AG04449 (cell line): ENCODE measurements around the gene CPLX1.

Experiments used
- CTCF ChIA-PET: fragments of 350-600 bp; formaldehyde crosslinking; extraction: SDS; loops from one replicate; lab custom pipeline; 2021; ENCODE audit warnings: antibody characterized with exemption; lab: Yijun Ruan, JAX
- POLR2A ChIA-PET: fragments of 400-600, 350-600 bp; formaldehyde crosslinking; extraction: SDS; loops from one replicate; lab custom pipeline; 2020; ENCODE audit warnings: antibody characterized with exemption, inconsistent platforms; lab: Yijun Ruan, JAX
- DNase-seq: peaks from one replicate; pipeline ENCODE4 v3.0.0-alpha.2; 2010; ENCODE audit warnings: low read depth, low spot score
- H3K4me3 ChIP-seq: 2 replicates; pipeline ENCODE4 v1.5.1; 2011; ENCODE audit warnings: low read depth, mild to moderate bottlenecking, control low read depth, low read length
- CTCF ChIP-seq: IDR thresholded peaks from one replicate; pipeline ENCODE4 v1.5.1; 2011; ENCODE audit warnings: mild to moderate bottlenecking, moderate library complexity, low read length, control low read depth, inconsistent platforms; ENCODE audit not compliant: insufficient read depth; ENCODE audit errors: missing control alignments

Gene CPLX1

GRCh38 chr4:869776-870175 lies 43.8 kb upstream of the CPLX1 start:
- TF ChIP-seq CTCF = no peak
- POLR2A ChIA-PET = no interaction called here
- no peak overlapping the region for H3K4me3 ChIP-seq
- CTCF ChIA-PET = no interaction called here
- no peak for DNase-seq

GRCh38 chr4:868421-868820 lies 42.5 kb upstream of the CPLX1 start:
- ChIA-PET CTCF (no interaction called here), POLR2A (no interaction called here)
- no peak for TF ChIP-seq CTCF
- no peak for DNase-seq
- H3K4me3 ChIP-seq = no peak overlapping the region

- no peak for TF ChIP-seq CTCF
- ChIA-PET POLR2A (no interaction called here), CTCF (no interaction called here)
- H3K4me3 ChIP-seq = no peak overlapping the region
- DNase-seq = no peak
Measured at GRCh38 chr4:867526-868250, 41.8 kb upstream of the CPLX1 start.

GRCh38 chr4:866761-867390 lies 40.9 kb upstream of the CPLX1 start:
- POLR2A ChIA-PET = no interaction called here
- no peak for TF ChIP-seq CTCF
- CTCF ChIA-PET = no interaction called here
- H3K4me3 ChIP-seq = no peak overlapping the region
- DNase-seq = no peak

- no peak overlapping the region for H3K4me3 ChIP-seq
- TF ChIP-seq CTCF = no peak
- ChIA-PET POLR2A (no interaction called here), CTCF (no interaction called here)
- DNase-seq = no peak
Measured at GRCh38 chr4:866068-866760, 40.3 kb upstream of the CPLX1 start.

GRCh38 chr4:865572-865971 lies 39.6 kb upstream of the CPLX1 start:
- CTCF ChIA-PET = no interaction called here
- no peak overlapping the region for H3K4me3 ChIP-seq
- POLR2A ChIA-PET = no interaction called here
- no peak for DNase-seq
- no peak for TF ChIP-seq CTCF
